A549 (cell line): Measurements from ENCODE around the gene PARM1. TPM values are rescaled to one million over a fixed set of nuclear protein-coding genes. Genes with fewer than 3 reads are reported as not detected.
A peak's percentile ranks its signal among the peaks of the same experiment; 100 is the strongest.

Source experiments
- ATAC-seq, 2 experiments: fragments of 200-7000 bp in 1 of 2; fragments of >200 bp in 1 of 2; cut with Nextera tagmentation in 1 of 2; cut with Tn5 transposase in 1 of 2; 3 replicates each; pipeline versions ENCODE4 v1.8.0 to v1.9.1; 2018 to 2020; ENCODE audit warnings: mild to moderate bottlenecking in 1 of 2, moderate library complexity in 1 of 2
- CTCF ChIA-PET: fragments of 300-600 bp; sonication (Branson Sonifier 250); formaldehyde crosslinking; extraction: SDS; loops from one replicate; lab custom pipeline; 2021; ENCODE audit warnings: antibody characterized with exemption, inconsistent platforms; lab: Yijun Ruan, JAX
- POLR2A ChIA-PET: fragments of 350-600 bp; formaldehyde crosslinking; extraction: SDS; loops from one replicate; lab custom pipeline; 2021; ENCODE audit warnings: antibody characterized with exemption, inconsistent platforms; lab: Yijun Ruan, JAX
- DNase-seq, 2 experiments: peaks; one replicate each; pipeline versions ENCODE4 v3.0.0 to v3.0.0-alpha.2; 2011 to 2016; ENCODE audit warnings: low read depth in 1 of 2, low spot score in 1 of 2
- FAIRE-seq: peaks from 2 replicates; lab custom pipeline; 2011; peaks lifted over from hg19 to GRCh38; lab: Jason Lieb, UNC
- H3K27ac ChIP-seq, 2 experiments: fragments of >200 bp; sonication (Bioruptor Twin); formaldehyde crosslinking; 3 replicates each; pipeline ENCODE4 v1.5.1; 2016 to 2017
- H3K4me1 ChIP-seq: fragments of >200 bp; sonication (Bioruptor Twin); formaldehyde crosslinking; 3 replicates; pipeline ENCODE4 v1.6.1; 2016
- H3K4me2 ChIP-seq: fragments of >200 bp; sonication (Bioruptor Twin); formaldehyde crosslinking; 3 replicates; pipeline ENCODE4 v1.6.1; 2016
- H3K4me3 ChIP-seq: fragments of >200 bp; sonication (Bioruptor Twin); formaldehyde crosslinking; 3 replicates; pipeline ENCODE4 v1.5.1; 2016
- H3K9me3 ChIP-seq: fragments of >200 bp; sonication (Bioruptor Twin); formaldehyde crosslinking; 3 replicates; pipeline ENCODE4 v1.6.1; 2016
- ATOH8 ChIP-seq: fragments of 250-450 bp; sonication (Bioruptor Pico); IDR thresholded peaks from 2 replicates; pipeline ENCODE4 v1.5.0; 2020; ENCODE audit warnings: low read depth, mild to moderate bottlenecking, moderate library complexity
- BHLHE40 ChIP-seq: IDR thresholded peaks from 2 replicates; pipeline ENCODE4 v1.6.1; 2012; ENCODE audit warnings: low read depth, low read length, inconsistent platforms
- CBX2 ChIP-seq: fragments of 200-600 bp; sonication (generic); IDR thresholded peaks from 2 replicates; pipeline ENCODE4 v1.6.1; 2016; ENCODE audit warnings: low read depth, mild to moderate bottlenecking, borderline replicate concordance
- CTCF ChIP-seq: fragments of >200 bp; sonication (Bioruptor Twin); formaldehyde crosslinking; IDR thresholded peaks from 3 replicates; pipeline ENCODE4 v1.5.1; 2016
- EP300 ChIP-seq, 2 experiments: fragments of >200 bp; sonication (Bioruptor Twin); formaldehyde crosslinking; IDR thresholded peaks; 2 replicates in 1 of 2; 3 replicates in 1 of 2; pipeline ENCODE4 v1.6.1; 2016 to 2017
- ESRRA ChIP-seq: fragments of 150-350 bp; IDR thresholded peaks from 2 replicates; pipeline ENCODE4 v1.6.1; 2014; ENCODE audit warnings: mild to moderate bottlenecking, low read length, borderline replicate concordance
- FOSL2 ChIP-seq, 2 experiments: fragments of 450-650 bp in 1 of 2; fragments of >200 bp in 1 of 2; sonication (Bioruptor Twin) in 1 of 2; formaldehyde crosslinking; IDR thresholded peaks; 2 replicates each; pipeline versions ENCODE4 v1.5.0 to v1.6.1; 2016 to 2020; ENCODE audit warnings: mild to moderate bottlenecking in 1 of 2, moderate library complexity in 1 of 2
- GATA3 ChIP-seq: IDR thresholded peaks from 2 replicates; pipeline ENCODE4 v1.6.1; 2012; ENCODE audit warnings: borderline replicate concordance
- HDAC2 ChIP-seq: fragments of 200-600 bp; sonication (generic); IDR thresholded peaks from 2 replicates; pipeline ENCODE4 v1.6.1; 2016
- HEYL ChIP-seq: fragments of 250-450 bp; sonication (Bioruptor Pico); IDR thresholded peaks from 2 replicates; pipeline ENCODE4 v1.8.0; 2021; ENCODE audit warnings: mild to moderate bottlenecking, moderate library complexity
- HOXA7 ChIP-seq: fragments of 250-450 bp; sonication (Bioruptor Pico); IDR thresholded peaks from 2 replicates; pipeline ENCODE4 v1.5.0; 2020; ENCODE audit warnings: mild to moderate bottlenecking, moderate library complexity
- JUN ChIP-seq, 2 experiments: fragments of >200 bp; sonication (Bioruptor Twin); formaldehyde crosslinking; IDR thresholded peaks; 2 replicates in 1 of 2; 3 replicates in 1 of 2; pipeline ENCODE4 v1.6.1; 2016 to 2017
- KDM1A ChIP-seq: fragments of 200-600 bp; sonication (generic); IDR thresholded peaks from 2 replicates; pipeline ENCODE4 v1.6.1; 2016; ENCODE audit warnings: low read depth, mild to moderate bottlenecking
- MAX ChIP-seq: IDR thresholded peaks from 2 replicates; pipeline ENCODE4 v1.6.1; 2012
- MAZ ChIP-seq: fragments of 150-350 bp; IDR thresholded peaks from 2 replicates; pipeline ENCODE4 v1.6.1; 2014; ENCODE audit warnings: antibody characterized with exemption, low read depth, low read length, borderline replicate concordance
- NR3C1 ChIP-seq: fragments of >200 bp; sonication (Bioruptor Twin); formaldehyde crosslinking; IDR thresholded peaks from 3 replicates; pipeline ENCODE4 v1.6.1; 2017
- POLR2A ChIP-seq: IDR thresholded peaks from 2 replicates; pipeline ENCODE4 v1.6.1; 2012; ENCODE audit warnings: mild to moderate bottlenecking, low read length
- TP53 ChIP-seq: fragments of 250-450 bp; sonication (Bioruptor Pico); IDR thresholded peaks from 2 replicates; pipeline ENCODE4 v1.5.0; 2021; ENCODE audit warnings: mild to moderate bottlenecking, moderate library complexity
- ZSCAN20 ChIP-seq: fragments of 250-450 bp; sonication (Bioruptor Pico); IDR thresholded peaks from 2 replicates; pipeline ENCODE4 v1.8.0; 2022; ENCODE audit warnings: mild to moderate bottlenecking, moderate library complexity
- WGBS: methylation state at CpG from one replicate; pipeline ENCODE4 v1.1.6; 2017; ENCODE audit errors: missing lambda C conversion rate; 5-methylcytosine and 5-hydroxymethylcytosine counted together
- polyA plus RNA-seq, 4 experiments: library from polyadenylated mRNA; depleted of rRNA in 3 of 4; stranded (reverse); fragments of >200 nt; fragmentation: RNase III in 1 of 4; extraction: RNeasy Plus Mini Kit Qiagen cat#74134 plus additional on column Dnase treatment in 1 of 4; gene quantifications; 2 replicates in 3 of 4; 3 replicates in 1 of 4; pipeline ENCODE4 v1.2.3, GENCODE V29; 2011 to 2017
- TF ChIP-seq, protein P1 (sequence below): IDR thresholded peaks from 2 replicates; pipeline ENCODE4 v1.6.1; 2012; ENCODE audit warnings: low read depth, borderline replicate concordance
- TF ChIP-seq, protein P2 (sequence below): IDR thresholded peaks from 2 replicates; pipeline ENCODE4 v1.6.1; 2012
- TF ChIP-seq, protein P3 (sequence below): fragments of >200 bp; sonication (Bioruptor Twin); formaldehyde crosslinking; IDR thresholded peaks from 2 replicates; pipeline ENCODE4 v1.6.1; 2016

Gene PARM1
- polyA plus RNA-seq, 2 of the 4 experiments (the other 2 are of a cell fraction), result 0.37 to 2.5 TPM

DNA sequence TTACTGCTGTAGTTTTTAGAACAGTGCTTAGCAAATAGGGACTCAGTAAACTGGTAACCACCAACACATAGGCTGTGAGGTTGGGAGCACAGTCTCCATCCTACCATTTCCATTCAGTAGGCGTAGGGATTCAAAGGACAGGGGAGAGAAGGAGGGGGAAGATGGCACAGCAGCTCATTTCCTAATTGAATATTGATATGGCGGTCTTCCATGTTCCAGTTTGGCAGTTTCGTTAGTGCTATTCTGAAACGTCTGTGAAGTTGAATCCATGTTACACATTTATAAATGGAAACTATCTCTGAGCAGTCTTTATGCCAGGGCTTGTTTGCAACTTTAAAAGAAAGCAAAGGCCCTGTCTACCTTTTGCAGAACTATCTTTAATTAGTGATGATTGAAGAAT lies 105.5 kb downstream of the PARM1 start:
- no peak overlapping the region for H3K27ac ChIP-seq
- FAIRE-seq, result no peak
- H3K4me2 ChIP-seq, result no peak overlapping the region
- no peak overlapping the region for H3K4me3 ChIP-seq
- 71% methylated on average over 4 of the region's 4 CpGs for WGBS
- TF ChIP-seq, protein P1, sequence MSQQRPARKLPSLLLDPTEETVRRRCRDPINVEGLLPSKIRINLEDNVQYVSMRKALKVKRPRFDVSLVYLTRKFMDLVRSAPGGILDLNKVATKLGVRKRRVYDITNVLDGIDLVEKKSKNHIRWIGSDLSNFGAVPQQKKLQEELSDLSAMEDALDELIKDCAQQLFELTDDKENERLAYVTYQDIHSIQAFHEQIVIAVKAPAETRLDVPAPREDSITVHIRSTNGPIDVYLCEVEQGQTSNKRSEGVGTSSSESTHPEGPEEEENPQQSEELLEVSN, result no peak
- TF ChIP-seq EP300 (IDR thresholded peaks at IDR 0.05), result no peak
- TF ChIP-seq, protein P2, sequence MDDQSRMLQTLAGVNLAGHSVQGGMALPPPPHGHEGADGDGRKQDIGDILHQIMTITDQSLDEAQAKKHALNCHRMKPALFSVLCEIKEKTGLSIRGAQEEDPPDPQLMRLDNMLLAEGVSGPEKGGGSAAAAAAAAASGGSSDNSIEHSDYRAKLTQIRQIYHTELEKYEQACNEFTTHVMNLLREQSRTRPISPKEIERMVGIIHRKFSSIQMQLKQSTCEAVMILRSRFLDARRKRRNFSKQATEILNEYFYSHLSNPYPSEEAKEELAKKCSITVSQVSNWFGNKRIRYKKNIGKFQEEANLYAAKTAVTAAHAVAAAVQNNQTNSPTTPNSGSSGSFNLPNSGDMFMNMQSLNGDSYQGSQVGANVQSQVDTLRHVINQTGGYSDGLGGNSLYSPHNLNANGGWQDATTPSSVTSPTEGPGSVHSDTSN, result no peak
- no peak for TF ChIP-seq GATA3
- TF ChIP-seq FOSL2 (IDR thresholded peaks at IDR 0.05), result no peak
- no peak for TF ChIP-seq FOSL2 (CRISPR knock-in tag; IDR thresholded peaks at IDR 0.05)
- no peak for TF ChIP-seq HOXA7
- no peak for TF ChIP-seq HEYL (CRISPR knock-in tag)
- no peak for TF ChIP-seq CTCF
- no peak for TF ChIP-seq HDAC2
- no peak for TF ChIP-seq ESRRA
- no peak for TF ChIP-seq KDM1A
- TF ChIP-seq BHLHE40, result no peak
- TF ChIP-seq, protein P3, sequence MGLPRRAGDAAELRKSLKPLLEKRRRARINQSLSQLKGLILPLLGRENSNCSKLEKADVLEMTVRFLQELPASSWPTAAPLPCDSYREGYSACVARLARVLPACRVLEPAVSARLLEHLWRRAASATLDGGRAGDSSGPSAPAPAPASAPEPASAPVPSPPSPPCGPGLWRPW, result no peak
- no peak for TF ChIP-seq NR3C1
- TF ChIP-seq, all 56 proteins: peak for 0
- no peak for ATAC-seq
- H3K9me3 ChIP-seq, result no peaks in the 10 kb centered on the region
- CTCF ChIA-PET, result no interaction called here
- no peak for DNase-seq
- H3K4me1 ChIP-seq, result no peaks in the 10 kb centered on the region
- POLR2A ChIA-PET, result no interaction called here

DNA sequence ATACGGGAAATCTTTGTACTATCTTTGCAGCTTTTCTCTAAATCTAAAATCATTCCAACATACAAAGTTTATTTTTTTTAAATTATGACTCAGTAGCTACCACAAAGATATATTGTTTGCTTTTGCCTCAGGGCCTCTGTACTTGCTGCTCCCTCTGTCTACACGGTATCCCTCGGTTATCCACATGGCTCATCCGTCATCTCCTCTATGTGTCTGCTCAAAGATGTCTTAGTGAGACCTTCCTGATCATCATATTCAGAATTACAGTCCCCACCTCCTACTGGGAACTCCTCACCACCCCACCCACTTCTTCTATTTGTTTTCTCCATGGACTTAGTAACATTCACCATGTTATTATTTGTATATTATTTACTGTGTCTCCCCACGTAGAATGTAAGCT lies 107.8 kb downstream of the PARM1 start:
- WGBS, result 18% methylated on average over 5 of the region's 5 CpGs

GRCh38 chr4:75042601-75043208 lies 109.8 kb downstream of the PARM1 start:
- no peak for DNase-seq
- 13% methylated on average over 2 of the region's 2 CpGs for WGBS
- H3K27ac ChIP-seq, result no peak overlapping the region
- POLR2A ChIA-PET, result no interaction called here
- H3K4me1 ChIP-seq, result no peaks in the 10 kb centered on the region
- TF ChIP-seq HEYL (CRISPR knock-in tag), result no peak
- no peak for TF ChIP-seq MAX
- no peak for TF ChIP-seq ATOH8 (CRISPR knock-in tag)
- no peak for TF ChIP-seq HOXA7
- no peak for TF ChIP-seq MAZ
- no peak for TF ChIP-seq HDAC2
- TF ChIP-seq, all 56 proteins: peak for 0
- H3K4me2 ChIP-seq, result no peak overlapping the region
- no peaks in the 10 kb centered on the region for H3K9me3 ChIP-seq
- no peak overlapping the region for H3K4me3 ChIP-seq
- FAIRE-seq (no peak), ATAC-seq (no peak)
- CTCF ChIA-PET, result no interaction called here

More for the DNA sequence above, 107.8 kb downstream of the PARM1 start:
- ChIA-PET CTCF (interaction anchor here (0.9 kb wide), 1 partner anchor 22 kb away, joined by 3 read pairs; no protein-coding TSS in a partner anchor), POLR2A (no interaction called here)
- FAIRE-seq (no peak), ATAC-seq (no peak), DNase-seq (peak in 1 of 2 experiments; percentile 0)
- H3K27ac ChIP-seq, result no peak overlapping the region
- TF ChIP-seq ZSCAN20 (CRISPR knock-in tag) (no peak), CBX2 (no peak), HDAC2 (no peak), POLR2A (no peak), TP53 (CRISPR knock-in tag) (no peak), JUN (IDR thresholded peaks at IDR 0.05) (no peak)
- TF ChIP-seq, protein P1, result no peak
- TF ChIP-seq, protein P3, result no peak
- no peak overlapping the region for H3K4me2 ChIP-seq
- no peaks in the 10 kb centered on the region for H3K9me3 ChIP-seq
- H3K4me1 ChIP-seq, result no peaks in the 10 kb centered on the region
- no peak overlapping the region for H3K4me3 ChIP-seq
